Stimulated activated CD4-positive, alpha-beta T cell treated with anti-CD3 and anti-CD28 coated beads, Interleukin-4, amount 100 ng/mL, for 4 hours (primary cell): ENCODE data around the gene RPS6KB2.
A peak's percentile ranks its signal among the peaks of the same experiment; 100 is the strongest.

Experiments
- DNase-seq, 2 experiments: peaks; one replicate each; pipeline ENCODE4 v3.0.0-alpha.2; 2020

RPS6KB2 gene

DNA sequence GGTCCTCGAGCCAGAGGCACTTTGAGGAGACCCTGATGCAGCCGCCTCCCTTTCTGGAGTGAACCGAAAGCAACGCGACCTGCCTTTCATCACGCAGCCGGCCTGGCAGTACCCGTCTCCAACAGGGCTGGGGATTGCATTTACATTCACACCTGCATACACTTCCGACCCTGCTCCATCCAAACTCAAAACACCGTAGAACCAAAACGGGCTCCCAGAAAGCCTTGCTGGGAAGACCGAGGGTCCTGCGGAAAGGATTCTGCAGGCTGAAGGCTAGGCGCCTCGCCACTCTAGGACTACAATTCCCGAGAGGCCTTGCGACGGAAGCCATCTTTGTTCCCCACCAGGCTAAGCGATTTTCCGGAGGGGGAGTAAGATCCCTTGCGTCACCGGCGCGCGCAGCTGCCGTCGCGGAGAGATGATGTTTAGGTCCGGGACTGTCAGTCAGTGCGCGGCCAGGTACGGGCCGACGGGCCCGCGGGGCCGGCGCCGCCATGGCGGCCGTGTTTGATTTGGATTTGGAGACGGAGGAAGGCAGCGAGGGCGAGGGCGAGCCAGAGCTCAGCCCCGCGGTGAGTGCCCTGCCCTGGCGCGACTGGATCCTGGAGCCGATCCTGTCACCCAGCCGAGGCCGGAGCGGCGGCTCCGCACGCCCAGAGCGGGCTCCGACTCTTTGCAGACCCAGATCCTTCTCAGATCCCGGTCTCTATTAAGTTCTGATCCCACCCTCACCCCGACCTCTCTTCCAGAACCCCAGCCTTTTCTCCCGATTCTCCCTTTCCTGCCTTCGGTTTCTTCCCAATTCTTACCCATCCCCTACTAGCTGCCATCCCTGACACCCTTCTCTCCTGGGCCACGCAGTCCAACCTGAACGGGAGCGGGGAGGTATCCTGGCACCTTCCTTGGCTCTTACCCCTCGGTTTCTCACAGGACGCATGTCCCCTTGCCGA, at the start of gene RPS6KB2:
Gene RPS6KB2, plus strand, starts transcription at position 443 of the 950 bp plus-strand sequence. Its CDS starts 52 bp downstream, at position 495.
- DNase-seq, result peak; percentile 98 to 99

DNA sequence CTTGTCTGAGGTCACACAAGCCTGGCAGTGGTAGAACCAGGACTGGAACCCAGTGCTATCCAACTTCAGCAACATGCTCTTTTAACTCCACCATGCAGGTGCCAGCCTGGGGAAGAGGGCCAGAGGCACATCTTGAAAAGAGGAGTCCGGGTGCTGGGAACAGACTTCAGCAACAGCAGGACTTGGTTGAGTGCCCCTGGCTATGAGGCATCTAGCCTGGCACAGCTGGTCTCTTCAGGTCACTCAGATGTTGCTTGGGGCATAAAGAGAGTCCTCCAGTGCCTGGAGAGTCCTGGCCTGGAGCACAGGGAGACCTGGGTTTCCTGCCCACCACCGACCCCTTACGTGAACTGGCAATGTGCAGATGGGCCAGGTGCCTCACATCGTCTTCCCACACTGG, 49.8 kb upstream of the RPS6KB2 start:
- DNase-seq, result no peak

DNA sequence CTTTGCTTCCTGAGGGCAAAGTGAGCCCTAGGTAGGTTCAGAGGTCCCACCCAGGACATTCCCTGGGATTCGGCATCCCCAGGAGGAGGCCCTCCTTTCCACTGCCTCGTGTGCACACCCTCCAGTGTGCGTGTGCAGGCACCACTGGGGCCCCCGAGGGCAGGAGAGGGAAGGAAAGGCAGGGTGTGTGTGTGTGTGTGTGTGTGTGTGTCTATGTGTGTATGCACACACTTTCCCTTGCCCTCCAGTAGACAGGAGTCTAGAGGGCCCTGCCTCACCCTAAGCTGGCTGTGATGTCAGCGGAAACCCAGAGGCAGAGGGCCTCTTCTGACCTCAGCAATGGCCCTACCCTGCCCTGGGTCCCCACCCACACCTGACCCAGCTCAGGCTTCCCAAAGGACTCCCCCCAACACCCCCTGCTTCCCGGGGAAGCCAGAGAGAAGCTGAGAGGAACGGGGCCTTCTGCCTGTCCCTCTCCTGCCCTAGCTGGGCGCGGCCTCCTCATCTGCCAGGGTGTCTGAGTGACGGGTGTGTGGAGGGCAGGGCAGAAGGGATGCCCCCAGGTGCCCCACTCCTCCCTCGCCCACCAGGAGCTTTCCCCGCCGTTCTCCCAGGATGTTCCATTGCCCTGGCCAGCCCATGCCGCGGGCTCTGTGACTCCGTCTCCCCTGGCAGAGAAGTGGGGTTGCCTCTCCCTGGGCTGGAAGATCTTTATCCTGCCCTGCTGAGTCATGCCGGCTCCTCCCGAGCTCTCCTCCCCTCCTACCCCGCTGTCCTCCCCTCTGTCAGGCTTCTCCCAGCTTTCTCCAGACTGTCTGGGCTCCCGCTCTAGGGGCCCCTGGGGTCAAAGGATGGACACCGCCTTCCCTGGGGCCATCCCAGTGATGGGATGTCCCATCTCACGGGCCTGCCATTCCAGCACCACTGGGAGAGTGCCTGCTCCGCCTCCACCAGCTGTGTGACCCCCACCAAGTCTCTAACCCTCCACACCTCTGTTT, 48.9 kb upstream of the RPS6KB2 start:
- no peak for DNase-seq

DNA sequence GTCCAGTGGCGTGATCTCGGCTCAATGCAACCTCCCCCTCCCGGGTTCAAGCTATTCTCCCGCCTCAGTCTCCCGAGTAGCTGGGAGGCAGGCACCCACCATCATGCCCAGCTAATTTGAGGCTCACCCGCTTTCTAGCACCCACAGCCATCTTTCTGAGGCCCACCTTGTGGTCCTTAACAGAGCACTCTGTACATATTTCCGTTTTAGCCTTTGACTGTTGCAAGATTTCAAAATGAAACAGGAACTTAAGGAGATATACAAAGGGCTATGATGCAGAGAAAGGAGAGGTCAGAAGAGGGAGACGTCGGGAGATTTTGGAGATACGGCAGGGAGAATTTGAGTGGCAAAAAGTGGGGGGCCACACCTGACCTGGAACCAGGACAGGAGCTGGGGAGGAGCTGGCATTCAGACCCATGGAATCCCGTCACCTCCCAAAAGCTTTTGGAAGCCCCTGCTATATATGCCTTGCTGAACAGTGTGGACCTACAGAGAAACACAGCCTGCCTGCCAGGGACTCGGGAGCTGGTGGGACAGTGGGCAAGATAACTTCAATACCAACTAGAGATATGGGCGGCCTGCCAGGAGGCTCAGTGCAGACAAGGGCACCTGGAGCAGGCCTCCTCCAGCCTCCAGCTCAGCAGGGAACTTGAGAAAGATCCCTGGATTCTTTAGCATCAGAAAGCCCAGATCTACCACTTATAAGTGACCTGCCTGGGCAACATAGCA, 46.9 kb upstream of the RPS6KB2 start:
- no peak for DNase-seq

DNA sequence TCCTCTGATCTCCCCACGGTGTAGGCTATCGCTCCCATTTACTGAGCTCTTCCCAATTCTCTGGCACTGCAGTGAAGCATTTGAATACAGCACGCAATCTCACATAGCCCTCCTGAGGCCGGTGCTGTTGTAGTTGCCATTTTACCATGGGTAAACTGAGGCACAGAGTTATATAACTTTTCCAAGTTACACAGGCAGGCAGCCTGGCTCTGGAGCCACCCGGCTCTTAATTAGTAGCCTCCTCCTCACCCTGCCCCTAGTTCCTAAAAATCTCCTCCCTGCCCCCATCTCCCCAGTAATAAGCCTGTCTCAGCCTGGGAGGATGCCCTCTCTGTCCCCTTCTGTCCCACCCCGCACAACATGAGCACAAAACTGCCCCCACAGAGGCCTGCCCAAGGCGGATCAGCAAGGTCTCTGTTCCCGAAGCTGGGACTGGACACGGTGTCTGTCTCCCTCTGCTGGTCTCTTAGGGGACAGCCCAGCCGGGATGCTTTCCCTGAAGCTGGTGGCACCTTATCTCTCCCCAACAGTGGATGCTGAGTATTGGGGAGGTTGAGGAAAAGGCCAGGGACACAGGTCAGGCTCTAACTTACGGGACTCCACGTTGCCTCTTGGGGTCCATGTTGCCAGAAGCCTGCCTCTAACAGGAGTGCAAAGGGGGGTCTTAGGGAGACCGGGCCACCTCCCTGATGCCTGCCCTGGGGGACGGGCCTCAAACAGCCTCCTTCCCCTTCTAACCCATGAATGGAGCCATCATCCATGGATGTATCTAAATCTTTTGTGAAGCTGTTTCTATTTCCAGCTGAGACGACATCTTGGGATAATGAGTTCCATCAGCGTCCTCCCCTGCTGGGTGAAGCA, 45.8 kb upstream of the RPS6KB2 start:
- DNase-seq, result peak; percentile 77

DNA sequence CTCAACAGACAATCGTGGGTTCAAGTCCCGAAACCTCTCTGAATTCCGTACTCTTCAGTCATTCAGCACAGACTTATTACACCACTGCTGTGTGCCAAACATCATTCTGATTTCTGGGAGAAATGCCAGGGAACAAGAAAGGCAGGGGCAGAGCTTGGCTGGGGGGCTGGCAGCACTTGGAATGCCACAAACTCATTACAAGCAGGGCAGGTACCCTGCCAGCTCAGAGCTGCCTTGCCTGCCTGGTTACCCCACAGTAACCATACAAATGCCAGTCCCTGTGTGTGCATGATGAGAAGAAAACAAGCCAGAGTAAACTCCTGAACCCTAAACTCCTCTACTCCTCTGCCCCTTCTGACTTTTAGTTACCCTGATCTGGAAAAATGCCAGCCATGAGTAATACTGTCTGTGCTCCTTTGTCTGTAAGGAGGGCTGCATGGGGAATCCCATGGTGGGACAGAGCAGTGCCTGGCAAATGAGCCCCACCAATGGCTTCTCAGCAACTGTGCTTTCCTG, 43.4 kb upstream of the RPS6KB2 start:
- no peak for DNase-seq

DNA sequence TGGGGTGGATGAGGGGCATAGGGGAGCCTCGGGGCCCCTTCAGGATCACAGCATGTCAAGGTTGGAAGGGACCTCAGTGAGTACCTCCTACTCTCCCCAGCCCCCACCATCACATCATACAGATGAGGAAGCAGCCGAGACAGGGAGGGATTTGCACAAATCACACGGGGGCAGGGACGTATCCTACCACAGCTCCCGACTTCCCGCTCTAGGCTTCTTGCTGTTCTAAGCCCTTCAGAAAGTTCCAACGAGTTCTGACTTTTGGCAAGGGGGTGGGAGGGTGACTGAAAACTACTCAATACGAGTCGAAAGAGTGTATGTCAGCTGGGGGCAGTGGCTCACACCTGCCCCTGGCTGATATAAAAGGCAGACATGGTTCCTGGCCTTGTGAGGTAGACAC, 41.2 kb upstream of the RPS6KB2 start:
- no peak for DNase-seq

DNA sequence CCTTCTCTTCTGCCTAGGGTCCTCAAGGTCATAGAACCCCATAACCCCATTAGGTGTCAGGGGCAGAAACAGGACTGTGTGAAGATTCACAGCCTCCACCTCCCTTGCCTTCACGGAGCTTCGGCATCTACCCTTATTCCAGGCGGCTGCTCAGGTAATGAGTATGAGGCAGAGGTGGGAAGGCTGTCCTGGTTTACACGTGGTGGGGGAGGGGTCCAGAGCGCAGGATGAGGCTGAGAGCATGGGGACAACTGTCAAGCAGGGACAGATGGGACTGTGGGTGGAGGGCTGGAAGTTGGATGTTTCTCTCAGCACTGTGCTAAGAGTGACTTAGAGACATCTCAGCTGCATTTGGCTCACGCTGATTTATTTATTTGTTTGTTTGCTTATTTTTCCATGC, 40.8 kb upstream of the RPS6KB2 start:
- DNase-seq, result no peak

DNA sequence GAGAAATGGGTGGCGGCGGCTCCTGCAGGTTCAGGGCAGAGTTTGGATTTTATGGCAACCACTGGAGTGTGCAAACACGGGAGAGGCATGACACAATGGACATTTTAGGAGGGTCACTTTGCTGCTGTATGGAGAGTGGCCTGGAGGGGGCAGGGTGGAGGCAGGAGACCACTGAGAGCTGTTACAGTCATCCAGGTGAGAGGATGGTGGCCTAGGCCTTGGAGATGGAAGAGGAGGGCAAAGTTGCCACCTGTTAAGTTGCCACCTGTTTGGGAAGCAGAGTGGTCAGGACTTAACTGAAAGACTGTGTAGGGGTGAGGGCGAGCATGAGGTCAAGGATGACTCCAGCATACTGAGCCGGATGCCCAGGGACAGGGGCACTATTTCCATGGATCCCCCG, 38.8 kb upstream of the RPS6KB2 start:
- DNase-seq, result peak; percentile 46 to 51

DNA sequence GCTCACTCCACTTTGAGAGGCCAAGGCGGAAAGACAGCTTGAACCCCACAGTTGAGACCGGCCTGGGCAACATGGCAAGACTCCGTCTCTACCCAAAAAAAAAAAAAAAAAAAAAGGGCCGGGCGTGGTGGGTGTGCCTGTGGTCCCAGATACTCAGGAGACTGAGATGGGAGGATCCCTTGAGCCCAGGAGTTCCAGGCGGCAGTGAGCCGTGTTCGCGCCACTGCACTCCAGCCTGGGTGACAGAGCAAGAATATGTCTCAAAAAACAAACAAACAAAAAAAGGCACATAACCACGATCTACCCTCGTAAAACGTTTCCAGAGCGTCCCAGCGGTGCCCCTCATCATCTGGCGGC, 37.4 kb upstream of the RPS6KB2 start:
- no peak for DNase-seq

DNA sequence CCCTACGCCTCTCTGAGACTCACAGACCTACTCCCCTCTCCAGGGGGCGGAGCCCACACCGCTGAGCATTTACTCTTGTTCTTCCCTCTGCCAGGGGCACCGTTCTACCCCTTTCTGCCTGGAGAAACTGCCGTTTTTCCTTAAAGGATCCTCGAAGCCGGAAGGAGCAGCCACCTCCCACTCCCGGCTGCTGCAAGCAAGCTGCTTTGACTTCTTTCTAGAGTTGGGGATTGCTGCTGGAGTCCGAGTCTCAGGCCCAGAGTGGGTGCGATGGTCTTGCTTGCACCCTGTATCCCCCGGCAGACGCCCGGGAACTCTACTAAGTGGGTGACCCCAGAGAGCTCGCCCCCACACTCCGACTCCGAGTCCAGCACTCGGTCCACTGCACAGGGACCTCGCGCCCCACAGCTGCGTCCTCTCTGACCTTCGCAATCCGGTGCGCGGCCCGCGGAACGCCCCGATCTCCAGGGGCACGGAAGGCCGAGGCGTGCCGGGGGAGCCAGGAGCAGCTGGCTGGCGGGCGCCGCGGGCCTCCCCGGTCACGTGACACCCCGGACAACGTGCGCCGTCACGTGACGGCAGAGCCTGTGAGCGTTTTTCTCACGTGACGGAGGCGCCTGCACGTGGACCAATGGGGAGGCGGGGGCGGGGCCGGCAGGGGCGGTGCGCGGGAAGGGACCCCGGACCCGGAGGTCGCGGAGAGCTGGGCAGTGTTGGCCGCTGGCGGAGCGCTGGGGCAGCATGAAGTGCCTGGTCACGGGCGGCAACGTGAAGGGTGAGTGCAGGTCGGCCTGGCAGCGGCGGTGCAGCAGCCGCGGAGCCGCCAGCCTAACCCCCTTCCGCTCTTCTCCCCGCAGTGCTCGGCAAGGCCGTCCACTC, 36.8 kb upstream of the RPS6KB2 start, which contains the start of gene RAD9A:
Gene RAD9A, plus strand, starts transcription at position 683 of the 879 bp plus-strand sequence. Its CDS starts 59 bp downstream, at position 742.
- peak; percentile 90 to 92 for DNase-seq

DNA sequence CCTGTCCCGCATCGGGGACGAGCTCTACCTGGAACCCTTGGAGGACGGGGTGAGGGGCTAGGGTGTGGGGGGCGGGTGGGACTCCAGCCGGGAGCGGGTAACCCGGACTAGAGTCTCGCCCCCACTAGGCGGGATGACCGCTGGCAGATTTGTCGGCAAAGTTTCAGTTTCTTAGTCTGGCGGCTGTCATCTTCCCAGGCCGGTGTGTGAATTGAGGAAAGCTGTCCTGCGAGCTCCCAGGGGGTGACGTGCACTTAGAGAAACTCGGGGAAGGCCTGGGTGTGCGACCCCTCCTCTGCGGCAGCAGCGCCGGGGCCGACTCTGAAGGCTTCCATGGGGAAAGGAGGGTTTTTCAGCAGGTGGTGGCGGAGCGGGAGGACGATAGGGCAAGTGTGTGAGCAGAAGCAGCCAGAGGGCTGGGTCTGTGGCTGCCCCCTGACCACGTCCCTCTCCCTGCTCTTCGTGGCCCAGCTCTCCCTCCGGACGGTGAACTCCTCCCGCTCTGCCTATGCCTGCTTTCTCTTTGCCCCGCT, 36.0 kb upstream of the RPS6KB2 start:
- DNase-seq, result no peak

DNA sequence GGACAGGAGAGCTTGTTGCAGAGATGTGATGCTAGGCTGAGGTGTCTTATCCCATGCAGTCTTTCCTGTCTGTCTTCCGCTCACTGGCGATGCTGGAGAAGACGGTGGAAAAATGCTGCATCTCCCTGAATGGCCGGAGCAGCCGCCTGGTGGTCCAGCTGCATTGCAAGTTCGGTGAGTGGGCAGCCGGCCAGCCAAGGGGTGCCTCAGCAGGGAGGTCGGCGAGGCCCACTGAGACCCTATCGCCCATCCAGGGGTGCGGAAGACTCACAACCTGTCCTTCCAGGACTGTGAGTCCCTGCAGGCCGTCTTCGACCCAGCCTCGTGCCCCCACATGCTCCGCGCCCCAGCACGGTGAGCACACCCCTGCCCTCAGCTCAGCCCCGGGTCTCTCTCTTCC, 34.9 kb upstream of the RPS6KB2 start:
- no peak for DNase-seq

DNA sequence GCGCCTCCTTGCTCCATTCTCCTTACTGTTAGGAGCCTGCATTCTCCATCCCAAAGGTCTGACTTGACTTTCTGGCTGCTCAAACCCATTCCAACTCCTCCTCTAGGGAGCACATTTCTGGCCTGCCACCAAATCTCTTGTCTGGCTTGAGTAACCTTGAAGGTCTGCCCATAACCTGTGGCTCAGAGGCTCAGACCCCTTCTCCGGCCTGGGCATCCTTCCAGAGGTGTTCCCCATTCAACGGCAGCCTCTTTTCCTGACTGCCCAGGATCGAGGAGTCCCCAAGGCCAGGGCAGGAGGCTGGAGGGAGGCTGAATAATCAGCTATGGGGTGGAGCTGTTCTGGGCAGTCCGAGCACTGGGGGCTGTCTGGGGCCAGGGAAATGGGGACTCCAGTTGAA, 34.3 kb upstream of the RPS6KB2 start:
- no peak for DNase-seq

DNA sequence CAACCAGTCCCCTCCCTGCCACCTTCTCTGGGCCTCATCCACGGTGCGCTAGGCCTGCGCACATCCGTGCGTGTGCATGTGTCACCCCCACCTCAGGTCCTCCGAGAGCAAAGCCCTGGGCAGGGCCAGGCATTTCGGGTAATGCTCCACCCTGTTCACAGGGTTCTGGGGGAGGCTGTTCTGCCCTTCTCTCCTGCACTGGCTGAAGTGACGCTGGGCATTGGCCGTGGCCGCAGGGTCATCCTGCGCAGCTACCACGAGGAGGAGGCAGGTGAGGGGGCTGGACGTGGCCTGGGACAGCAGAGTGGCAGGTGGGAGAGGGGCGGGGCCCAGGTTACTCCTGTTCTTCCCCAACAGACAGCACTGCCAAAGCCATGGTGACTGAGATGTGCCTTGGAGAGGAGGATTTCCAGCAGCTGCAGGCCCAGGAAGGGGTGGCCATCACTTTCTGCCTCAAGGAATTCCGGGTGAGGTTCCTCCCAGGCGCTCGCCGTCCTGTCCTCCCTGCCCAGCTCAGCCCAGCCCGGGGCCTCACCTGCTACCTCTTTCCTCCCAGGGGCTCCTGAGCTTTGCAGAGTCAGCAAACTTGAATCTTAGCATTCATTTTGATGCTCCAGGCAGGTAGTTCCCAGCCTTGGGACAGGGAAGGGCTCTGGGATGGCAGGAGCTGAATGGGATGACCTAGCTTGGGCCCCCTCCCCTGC, 32.6 kb upstream of the RPS6KB2 start:
- no peak for DNase-seq

DNA sequence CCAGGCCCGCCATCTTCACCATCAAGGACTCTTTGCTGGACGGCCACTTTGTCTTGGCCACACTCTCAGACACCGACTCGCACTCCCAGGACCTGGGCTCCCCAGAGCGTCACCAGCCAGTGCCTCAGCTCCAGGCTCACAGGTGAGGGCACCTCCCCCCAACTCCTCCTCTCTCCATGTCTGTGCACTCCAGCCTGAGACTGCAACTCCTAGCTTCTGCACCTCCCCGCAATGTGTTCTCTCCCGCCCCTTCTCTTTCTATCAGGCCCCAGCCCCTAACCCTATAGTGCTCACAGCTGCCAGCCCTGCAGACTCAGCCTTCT, 32.1 kb upstream of the RPS6KB2 start:
- no peak for DNase-seq

DNA sequence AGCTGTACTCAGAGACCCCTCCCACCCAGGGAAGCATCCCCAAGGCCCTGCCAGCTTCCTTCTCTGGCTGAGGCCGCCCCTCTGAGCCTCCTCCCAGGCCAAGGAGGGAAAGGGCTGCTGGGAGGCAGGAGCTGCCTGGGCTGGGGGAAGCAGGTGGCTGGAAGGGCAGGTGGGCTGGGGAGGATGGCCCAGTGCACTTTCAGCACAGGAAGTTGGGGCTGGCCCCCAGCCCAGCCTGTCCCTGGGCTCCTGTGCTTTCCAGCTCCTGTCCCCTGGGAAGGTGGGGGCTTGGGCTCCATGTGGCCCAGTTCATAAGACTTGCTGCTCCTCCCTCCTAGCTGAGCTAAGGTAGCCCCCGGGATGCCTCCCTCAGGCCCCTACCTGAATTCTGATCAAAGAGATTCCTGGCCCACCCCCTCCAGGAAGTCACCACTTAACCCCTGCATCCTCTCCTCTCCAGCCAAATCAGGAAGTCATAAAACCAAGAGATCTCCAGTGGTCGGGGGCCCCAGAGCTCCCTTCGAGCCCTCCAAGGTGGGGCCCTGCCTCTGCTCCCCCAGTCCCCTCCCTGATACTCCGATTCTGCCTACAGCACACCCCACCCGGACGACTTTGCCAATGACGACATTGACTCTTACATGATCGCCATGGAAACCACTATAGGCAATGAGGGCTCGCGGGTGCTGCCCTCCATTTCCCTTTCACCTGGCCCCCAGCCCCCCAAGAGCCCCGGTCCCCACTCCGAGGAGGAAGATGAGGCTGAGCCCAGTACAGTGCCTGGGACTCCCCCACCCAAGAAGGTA, 31.5 kb upstream of the RPS6KB2 start:
- no peak for DNase-seq

DNA sequence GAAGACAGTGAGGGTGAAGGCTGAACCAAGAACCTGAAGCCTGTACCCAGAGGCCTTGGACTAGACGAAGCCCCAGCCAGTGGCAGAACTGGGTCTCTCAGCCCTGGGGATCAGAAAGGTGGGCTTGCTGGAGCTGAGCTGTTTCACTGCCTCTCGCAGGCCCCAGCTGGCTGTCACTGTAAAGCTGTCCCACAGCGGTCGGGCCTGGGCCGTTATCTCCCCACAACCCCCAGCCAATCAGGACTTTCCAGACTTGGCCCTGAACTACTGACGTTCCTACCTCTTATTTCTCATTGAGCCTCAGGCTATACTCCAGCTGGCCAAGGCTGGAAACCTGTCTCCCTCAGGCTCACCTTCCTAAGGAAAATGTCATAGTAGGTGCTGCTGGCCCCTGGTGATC, 30.8 kb upstream of the RPS6KB2 start:
- DNase-seq, result no peak
